Measurements from ENCODE around the gene CECR2.
"Not testable (repeated sequence)": the region's sequence is repeated elsewhere in the genome, so short reads cannot be mapped to it uniquely, and the experiment has no call there.

Gene CECR2

DNA sequence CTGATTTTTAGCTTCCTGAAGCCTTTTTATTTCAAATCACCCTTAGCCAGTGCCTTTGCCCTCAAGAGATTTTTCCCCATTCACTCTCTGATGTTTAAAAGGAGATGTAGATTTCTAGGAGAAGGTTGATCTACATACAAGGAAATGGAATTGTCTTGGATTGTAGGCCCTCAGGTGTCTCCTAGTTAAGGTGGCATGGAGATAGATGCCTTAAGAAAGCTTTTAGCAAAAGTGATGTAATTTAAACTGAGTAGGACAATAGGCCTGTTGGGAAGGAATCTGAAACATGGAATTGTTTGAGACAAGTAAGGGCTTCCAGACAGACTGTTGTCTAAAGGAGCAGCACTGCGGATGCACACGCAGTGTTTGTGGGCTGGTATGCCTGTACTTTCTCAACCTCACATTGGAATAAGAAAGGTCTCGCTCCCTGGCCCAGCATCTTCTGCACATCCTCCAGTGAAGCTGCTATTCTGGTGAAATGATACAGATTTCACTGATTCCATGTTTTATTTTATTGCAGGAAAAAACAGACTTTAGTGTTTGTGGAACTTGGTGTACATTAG is 124.2 kb downstream of the CECR2 start:
- H3K36me3 ChIP-seq (ENCODE audit: insufficient read depth, low read length) = no peaks in the 10 kb centered on the region
- H3K9me3 ChIP-seq (ENCODE audit: low read depth, low read length) = no peaks in the 10 kb centered on the region
- H3K27ac ChIP-seq = no peak overlapping the region
- H3K9ac ChIP-seq (ENCODE audit: insufficient read length) = no peak overlapping the region
- no peak overlapping the region for H3K4me3 ChIP-seq
- TF ChIP-seq EZH2 (IDR thresholded peaks at IDR 0.05) (no peak), FOXP2 (optimal IDR thresholded peaks at IDR 0.05; ENCODE audit: control extremely low read depth, extremely low read length, insufficient read depth) (no peak), POLR2AphosphoS5 (IDR thresholded peaks at IDR 0.05; ENCODE audit: borderline replicate concordance, low read depth, low read length) (no peak)
- no peak for DNase-seq (ENCODE audit: low read depth, low spot score)

DNA sequence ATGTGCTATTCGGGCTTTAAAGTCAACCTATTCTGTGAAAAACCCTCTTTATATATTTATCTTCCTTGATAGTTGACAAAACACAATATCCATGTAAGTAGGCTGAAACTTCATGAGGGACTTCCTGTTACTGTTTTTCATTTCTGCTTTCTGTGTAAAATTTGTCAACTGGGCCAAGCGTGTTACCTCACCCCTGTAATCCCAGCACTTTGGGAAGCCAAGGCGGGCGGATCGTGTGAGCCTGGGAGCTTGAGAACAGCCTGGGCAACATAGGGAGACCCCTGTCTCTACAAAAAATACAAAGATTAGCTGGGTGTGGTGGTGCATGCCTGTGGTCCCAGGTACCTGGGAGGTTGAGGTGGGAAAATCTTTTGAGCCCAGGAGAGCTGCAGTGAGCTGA is 127.6 kb downstream of the CECR2 start:
- H3K9ac ChIP-seq (ENCODE audit: insufficient read length) = no peak overlapping the region
- no peaks in the 10 kb centered on the region for H3K36me3 ChIP-seq (ENCODE audit: insufficient read depth, low read length)
- no peaks in the 10 kb centered on the region for H3K9me3 ChIP-seq (ENCODE audit: low read depth, low read length)
- TF ChIP-seq POLR2AphosphoS5 (IDR thresholded peaks at IDR 0.05; ENCODE audit: borderline replicate concordance, low read depth, low read length) (no peak), FOXP2 (optimal IDR thresholded peaks at IDR 0.05; ENCODE audit: control extremely low read depth, extremely low read length, insufficient read depth) (no peak), EZH2 (IDR thresholded peaks at IDR 0.05) (no peak)
- H3K4me3 ChIP-seq = no peak overlapping the region
- no peak for DNase-seq (ENCODE audit: low read depth, low spot score)
- H3K27ac ChIP-seq = no peak overlapping the region

DNA sequence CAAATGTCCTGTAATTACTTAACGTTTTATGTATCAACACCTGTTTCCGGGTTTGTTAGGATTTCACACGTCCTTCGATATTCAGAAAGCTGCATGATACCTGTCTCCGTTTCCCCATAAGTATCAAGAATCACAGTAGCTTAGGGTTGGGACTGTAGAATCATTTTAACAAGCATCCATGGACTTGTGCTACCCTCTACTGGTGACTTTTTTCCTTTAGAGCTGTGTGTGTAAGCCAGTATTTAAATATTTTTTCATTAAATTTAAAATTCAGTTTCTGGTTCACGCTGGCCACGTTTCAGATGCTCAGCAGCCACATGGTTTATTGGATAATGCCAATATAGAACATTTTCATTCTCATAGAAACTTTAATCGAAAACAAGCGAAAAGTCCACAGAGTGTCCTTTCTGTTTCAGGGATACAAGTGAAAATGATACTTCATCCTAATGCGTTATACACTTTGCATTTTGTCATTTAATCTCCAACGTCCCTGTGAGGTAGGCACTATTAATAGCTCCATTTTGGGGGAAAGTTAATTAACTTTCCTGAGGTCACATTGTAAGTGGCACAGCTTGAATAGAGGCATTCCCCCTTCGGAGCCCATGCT is 132.5 kb downstream of the CECR2 start:
- Histone ChIP-seq H3K9me3 (ENCODE audit: low read depth, low read length) (no peaks in the 10 kb centered on the region), H3K36me3 (ENCODE audit: insufficient read depth, low read length) (no peaks in the 10 kb centered on the region), H3K9ac (ENCODE audit: insufficient read length) (no peak overlapping the region), H3K4me3 (no peak overlapping the region), H3K27ac (no peak overlapping the region)
- DNase-seq (ENCODE audit: low read depth, low spot score) = peak; percentile 72
- TF ChIP-seq EZH2 (IDR thresholded peaks at IDR 0.05) (no peak), FOXP2 (optimal IDR thresholded peaks at IDR 0.05; ENCODE audit: control extremely low read depth, extremely low read length, insufficient read depth) (no peak), POLR2AphosphoS5 (IDR thresholded peaks at IDR 0.05; ENCODE audit: borderline replicate concordance, low read depth, low read length) (no peak)

GRCh38 chr22:17508110-17508509 is 138.8 kb downstream of the CECR2 start:
- DNase-seq (ENCODE audit: low read depth, low spot score) = no peak
- Histone ChIP-seq H3K36me3 (ENCODE audit: insufficient read depth, low read length) (no peaks in the 10 kb centered on the region), H3K27ac (no peak overlapping the region)

GRCh38 chr22:17512960-17513359 is 143.7 kb downstream of the CECR2 start:
- H3K36me3 ChIP-seq (ENCODE audit: insufficient read depth, low read length) = no peaks in the 10 kb centered on the region
- no peaks in the 10 kb centered on the region for H3K9me3 ChIP-seq (ENCODE audit: low read depth, low read length)
- no peak overlapping the region for H3K27ac ChIP-seq
- H3K4me3 ChIP-seq = no peak overlapping the region
- no peak for DNase-seq (ENCODE audit: low read depth, low spot score)
- no peak for TF ChIP-seq POLR2AphosphoS5 (IDR thresholded peaks at IDR 0.05; ENCODE audit: borderline replicate concordance, low read depth, low read length)
- TF ChIP-seq EZH2 (IDR thresholded peaks at IDR 0.05) = no peak
- no peak for TF ChIP-seq FOXP2 (optimal IDR thresholded peaks at IDR 0.05; ENCODE audit: control extremely low read depth, extremely low read length, insufficient read depth)
- H3K9ac ChIP-seq (ENCODE audit: insufficient read length) = no peak overlapping the region

More at GRCh38 chr22:17508110-17508509, 138.8 kb downstream of the CECR2 start:
- no peak for TF ChIP-seq FOXP2 (optimal IDR thresholded peaks at IDR 0.05; ENCODE audit: control extremely low read depth, extremely low read length, insufficient read depth)
- no peak for TF ChIP-seq EZH2 (IDR thresholded peaks at IDR 0.05)
- no peak for TF ChIP-seq POLR2AphosphoS5 (IDR thresholded peaks at IDR 0.05; ENCODE audit: borderline replicate concordance, low read depth, low read length)
- H3K9me3 ChIP-seq (ENCODE audit: low read depth, low read length) = no peaks in the 10 kb centered on the region
- H3K4me3 ChIP-seq = no peak overlapping the region
- no peak overlapping the region for H3K9ac ChIP-seq (ENCODE audit: insufficient read length)

DNA sequence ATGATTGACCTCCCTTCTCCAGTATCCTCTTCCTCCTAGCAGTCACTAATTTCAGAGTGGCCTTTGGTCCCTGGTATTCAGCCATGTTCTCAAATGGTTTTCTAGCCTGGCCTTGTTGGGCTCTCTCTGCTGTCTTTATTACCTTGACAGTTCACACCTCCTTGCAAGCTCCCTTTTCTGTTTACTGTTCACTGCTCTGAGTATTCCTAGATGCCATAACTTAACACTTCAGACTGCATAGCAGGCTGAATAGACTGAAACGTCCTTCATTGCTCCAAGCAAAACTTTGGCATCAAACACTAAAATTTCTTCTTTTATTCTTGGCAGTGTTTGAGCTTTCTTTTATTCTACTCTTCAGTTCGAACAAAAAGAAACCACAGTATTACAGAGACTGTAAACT is 144.4 kb downstream of the CECR2 start:
- H3K36me3 ChIP-seq (ENCODE audit: insufficient read depth, low read length) = no peaks in the 10 kb centered on the region
- H3K9me3 ChIP-seq (ENCODE audit: low read depth, low read length) = no peaks in the 10 kb centered on the region
- no peak overlapping the region for H3K4me3 ChIP-seq
- H3K9ac ChIP-seq (ENCODE audit: insufficient read length) = no peak overlapping the region
- TF ChIP-seq EZH2 (IDR thresholded peaks at IDR 0.05) = no peak
- H3K27ac ChIP-seq = no peak overlapping the region
- no peak for DNase-seq (ENCODE audit: low read depth, low spot score)

DNA sequence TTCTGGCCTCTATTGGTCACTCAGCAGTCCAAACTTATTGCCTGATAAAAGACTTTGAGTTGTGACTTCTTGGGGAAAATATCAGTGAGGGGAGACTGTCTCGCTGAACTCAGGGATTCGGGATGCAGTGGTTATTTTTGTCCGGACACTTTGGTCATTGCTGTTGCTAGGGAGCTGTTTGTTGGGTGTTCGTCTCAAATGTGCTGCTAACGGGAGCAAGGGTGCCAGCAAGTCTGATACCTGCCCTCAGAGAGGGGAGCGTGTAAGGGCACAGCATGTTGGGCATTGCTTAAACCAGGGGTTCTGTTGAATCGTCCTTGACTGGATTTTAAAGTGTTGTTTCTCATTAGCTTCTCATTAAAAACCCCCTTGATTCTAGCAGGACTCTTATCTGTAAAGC is 144.8 kb downstream of the CECR2 start:
- Histone ChIP-seq H3K36me3 (ENCODE audit: insufficient read depth, low read length) (no peaks in the 10 kb centered on the region), H3K9me3 (ENCODE audit: low read depth, low read length) (no peaks in the 10 kb centered on the region), H3K9ac (ENCODE audit: insufficient read length) (no peak overlapping the region), H3K27ac (no peak overlapping the region), H3K4me3 (no peak overlapping the region)
- TF ChIP-seq FOXP2 (optimal IDR thresholded peaks at IDR 0.05; ENCODE audit: control extremely low read depth, extremely low read length, insufficient read depth) (no peak), POLR2AphosphoS5 (IDR thresholded peaks at IDR 0.05; ENCODE audit: borderline replicate concordance, low read depth, low read length) (no peak), EZH2 (IDR thresholded peaks at IDR 0.05) (no peak)
- no peak for DNase-seq (ENCODE audit: low read depth, low spot score)

- Histone ChIP-seq H3K9ac (ENCODE audit: insufficient read length) (no peak overlapping the region), H3K36me3 (ENCODE audit: insufficient read depth, low read length) (no peaks in the 10 kb centered on the region), H3K9me3 (ENCODE audit: low read depth, low read length) (no peaks in the 10 kb centered on the region), H3K27ac (no peak overlapping the region), H3K4me3 (no peak overlapping the region)
- no peak for DNase-seq (ENCODE audit: low read depth, low spot score)
- TF ChIP-seq EZH2 (IDR thresholded peaks at IDR 0.05) (no peak), FOXP2 (optimal IDR thresholded peaks at IDR 0.05; ENCODE audit: control extremely low read depth, extremely low read length, insufficient read depth) (no peak), POLR2AphosphoS5 (IDR thresholded peaks at IDR 0.05; ENCODE audit: borderline replicate concordance, low read depth, low read length) (no peak)
Observed at GRCh38 chr22:17518406-17518805, 149.1 kb downstream of the CECR2 start.

DNA sequence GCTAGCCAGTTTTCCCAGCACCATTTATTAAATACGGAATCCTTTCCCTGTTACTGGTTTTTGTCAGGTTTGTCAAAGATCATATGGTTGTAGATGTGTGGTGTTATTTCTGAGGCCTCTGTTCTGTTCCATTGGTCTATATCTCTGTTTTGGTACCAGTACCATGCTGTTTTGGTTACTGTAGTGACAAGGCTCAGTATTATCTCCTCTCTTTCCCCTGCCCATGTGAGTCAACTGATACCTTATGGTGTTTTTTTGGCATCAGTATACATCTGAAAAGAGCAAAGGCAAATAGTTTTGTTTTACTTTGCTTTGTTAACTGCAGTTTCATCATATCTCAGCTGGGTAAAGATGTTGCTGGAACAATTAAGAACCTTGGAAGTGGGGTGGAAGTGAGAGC is 152.7 kb downstream of the CECR2 start:
- not testable (repeated sequence) for DNase-seq (ENCODE audit: low read depth, low spot score); H3K36me3 ChIP-seq (ENCODE audit: insufficient read depth, low read length); H3K9ac ChIP-seq (ENCODE audit: insufficient read length); H3K27ac ChIP-seq; H3K4me3 ChIP-seq; H3K9me3 ChIP-seq (ENCODE audit: low read depth, low read length)

Data from SK-N-MC (cell line).